Measurements from ENCODE around the gene SREBF2.

The SREBF2 gene

DNA sequence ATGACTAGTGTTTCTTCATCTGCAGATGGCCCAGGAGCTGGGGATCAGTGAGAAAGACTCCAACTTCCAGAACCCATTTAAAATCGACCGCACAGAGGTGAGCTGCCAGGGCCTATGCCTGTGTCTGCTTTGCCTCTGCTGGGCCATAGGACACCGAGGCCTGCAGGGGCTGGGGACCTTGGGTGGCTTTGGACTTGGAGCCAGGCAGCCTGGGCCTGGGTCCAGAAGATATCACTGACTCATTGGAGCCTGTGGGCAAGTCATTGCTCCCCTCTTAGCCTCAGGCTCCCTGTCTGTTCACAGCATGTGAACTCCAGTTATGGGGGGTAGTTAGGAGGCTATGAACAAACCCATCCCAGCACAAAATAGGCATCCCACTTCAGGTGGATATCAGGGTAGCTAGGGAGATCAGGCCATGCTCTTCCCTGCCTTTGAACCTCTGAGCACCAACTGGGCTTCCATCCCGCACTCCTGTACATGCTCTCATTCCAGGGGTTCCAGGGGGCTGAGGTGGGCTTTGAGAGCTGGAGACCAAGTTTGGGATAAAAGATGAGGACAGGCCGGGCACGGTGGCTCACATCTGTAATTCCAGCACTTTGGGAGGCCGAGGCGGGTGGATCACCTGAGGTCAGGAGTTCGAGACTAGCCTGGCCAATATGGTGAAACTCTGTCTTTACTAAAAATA lies 19.0 kb upstream of the SREBF2 start:
- H3K4me3 ChIP-seq (ENCODE audit: control insufficient read depth, low read depth, low read length): no peak overlapping the region
- TF ChIP-seq, protein P1, sequence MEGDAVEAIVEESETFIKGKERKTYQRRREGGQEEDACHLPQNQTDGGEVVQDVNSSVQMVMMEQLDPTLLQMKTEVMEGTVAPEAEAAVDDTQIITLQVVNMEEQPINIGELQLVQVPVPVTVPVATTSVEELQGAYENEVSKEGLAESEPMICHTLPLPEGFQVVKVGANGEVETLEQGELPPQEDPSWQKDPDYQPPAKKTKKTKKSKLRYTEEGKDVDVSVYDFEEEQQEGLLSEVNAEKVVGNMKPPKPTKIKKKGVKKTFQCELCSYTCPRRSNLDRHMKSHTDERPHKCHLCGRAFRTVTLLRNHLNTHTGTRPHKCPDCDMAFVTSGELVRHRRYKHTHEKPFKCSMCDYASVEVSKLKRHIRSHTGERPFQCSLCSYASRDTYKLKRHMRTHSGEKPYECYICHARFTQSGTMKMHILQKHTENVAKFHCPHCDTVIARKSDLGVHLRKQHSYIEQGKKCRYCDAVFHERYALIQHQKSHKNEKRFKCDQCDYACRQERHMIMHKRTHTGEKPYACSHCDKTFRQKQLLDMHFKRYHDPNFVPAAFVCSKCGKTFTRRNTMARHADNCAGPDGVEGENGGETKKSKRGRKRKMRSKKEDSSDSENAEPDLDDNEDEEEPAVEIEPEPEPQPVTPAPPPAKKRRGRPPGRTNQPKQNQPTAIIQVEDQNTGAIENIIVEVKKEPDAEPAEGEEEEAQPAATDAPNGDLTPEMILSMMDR (conservative IDR thresholded peaks at IDR 0.05; ENCODE audit: control insufficient read depth, insufficient read depth, low read depth, low read length): no peak
- no peak for DNase-seq (ENCODE audit: low read depth)

DNA sequence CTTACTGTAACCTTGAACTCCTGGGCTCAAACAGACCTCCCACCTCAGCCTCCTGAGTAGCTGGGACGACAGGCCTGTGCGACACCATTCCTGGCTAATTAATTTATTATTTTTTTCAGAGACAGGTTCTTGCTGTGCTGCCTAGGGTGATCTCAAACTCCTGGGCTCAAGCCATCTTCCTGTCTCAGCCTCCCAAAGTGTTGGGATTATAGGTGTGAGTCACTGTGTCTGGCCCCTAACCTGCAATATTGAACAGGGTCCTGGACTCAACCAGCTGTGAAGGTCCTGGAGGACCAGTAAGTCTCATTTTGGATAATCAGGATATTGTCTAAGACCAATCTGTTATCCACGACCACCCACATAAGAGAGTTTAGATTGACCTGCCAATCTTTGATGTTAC lies 17.2 kb upstream of the SREBF2 start:
- H3K4me3 ChIP-seq (ENCODE audit: control insufficient read depth, low read depth, low read length): no peak overlapping the region
- no peak for DNase-seq (ENCODE audit: low read depth)
- TF ChIP-seq, protein P1 (conservative IDR thresholded peaks at IDR 0.05; ENCODE audit: control insufficient read depth, insufficient read depth, low read depth, low read length): no peak

DNA sequence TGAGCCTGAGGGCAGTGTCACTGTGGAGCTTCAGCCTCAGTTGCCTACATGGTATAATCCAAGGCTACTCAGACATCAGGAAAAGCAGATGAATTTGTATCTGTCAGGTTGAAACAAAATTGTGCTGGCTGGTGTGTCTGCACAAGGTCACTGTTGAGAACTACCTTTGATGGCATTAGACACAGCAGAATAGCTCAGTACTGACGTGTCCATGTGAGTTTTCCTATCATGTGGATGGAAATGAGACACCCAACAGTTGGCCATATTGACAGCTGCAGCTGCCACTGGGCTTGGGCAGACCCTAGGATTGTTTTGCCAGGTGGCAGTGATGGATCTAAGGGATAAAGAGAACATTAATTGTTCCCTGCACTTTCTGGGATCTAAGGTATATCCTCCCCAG lies 16.7 kb upstream of the SREBF2 start:
- no peak for DNase-seq (ENCODE audit: low read depth)
- H3K4me3 ChIP-seq (ENCODE audit: control insufficient read depth, low read depth, low read length): no peak overlapping the region
- TF ChIP-seq, protein P1 (conservative IDR thresholded peaks at IDR 0.05; ENCODE audit: control insufficient read depth, insufficient read depth, low read depth, low read length): no peak

DNA sequence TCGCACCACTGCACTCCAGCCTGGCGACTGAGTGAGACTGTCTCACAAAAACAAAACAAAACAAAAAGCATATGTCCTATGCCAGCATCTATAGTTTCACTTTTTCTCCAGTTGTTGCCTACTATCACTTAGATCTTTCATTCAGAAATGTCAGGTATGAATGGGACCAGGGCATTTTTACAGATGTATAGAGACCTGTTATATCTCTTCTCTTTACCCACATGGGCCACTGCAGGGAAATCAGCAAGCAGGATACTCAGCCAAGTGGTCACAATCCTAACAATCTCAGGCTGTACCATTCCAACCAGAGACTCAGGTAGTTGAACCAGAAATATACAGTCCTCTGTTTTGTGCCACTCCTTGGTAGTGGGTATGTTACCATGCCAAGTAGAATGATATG lies 16.0 kb upstream of the SREBF2 start:
- DNase-seq (ENCODE audit: low read depth): no peak
- H3K4me3 ChIP-seq (ENCODE audit: control insufficient read depth, low read depth, low read length): no peak overlapping the region
- TF ChIP-seq, protein P1 (conservative IDR thresholded peaks at IDR 0.05; ENCODE audit: control insufficient read depth, insufficient read depth, low read depth, low read length): no peak

DNA sequence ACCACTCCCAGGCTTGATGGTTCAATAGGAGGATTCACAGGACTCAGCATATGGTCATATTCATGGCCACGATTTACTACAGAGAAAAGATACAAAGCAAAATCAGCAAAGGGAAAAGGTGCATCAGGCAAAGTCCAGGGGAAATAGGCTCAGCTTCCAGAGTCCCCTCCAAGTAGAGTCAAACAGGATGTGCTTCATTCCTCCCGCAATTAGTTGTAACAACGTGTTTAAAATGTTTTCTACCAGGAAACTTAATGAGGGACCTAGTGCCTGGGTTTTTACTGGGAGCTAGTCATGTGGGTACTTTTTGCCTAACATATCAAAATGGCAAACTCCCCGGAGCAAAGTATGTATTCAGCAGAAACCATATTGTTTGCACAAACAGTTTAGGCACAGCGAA lies 14.9 kb upstream of the SREBF2 start:
- TF ChIP-seq, protein P1 (conservative IDR thresholded peaks at IDR 0.05; ENCODE audit: control insufficient read depth, insufficient read depth, low read depth, low read length): no peak
- DNase-seq (ENCODE audit: low read depth): no peak
- H3K4me3 ChIP-seq (ENCODE audit: control insufficient read depth, low read depth, low read length): no peak overlapping the region

DNA sequence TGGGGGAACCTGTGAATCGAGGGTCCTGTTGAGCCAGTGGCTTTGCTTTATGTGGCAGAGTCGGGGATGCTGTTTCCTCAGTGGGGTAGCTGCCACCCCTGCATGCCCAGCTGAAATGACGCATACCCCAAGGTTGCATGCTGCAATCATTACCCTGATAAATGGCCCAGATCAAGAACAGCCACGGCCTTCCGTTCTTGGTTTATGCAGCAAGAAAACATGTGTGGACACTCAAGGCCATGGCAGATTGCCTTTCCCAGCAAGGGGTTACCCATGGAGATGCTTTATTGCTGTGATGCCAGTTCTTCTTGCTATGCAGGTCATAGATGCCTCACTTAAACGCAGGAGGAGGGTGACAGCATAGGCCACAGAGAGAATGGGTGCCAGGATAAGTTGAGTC lies 14.3 kb upstream of the SREBF2 start:
- TF ChIP-seq, protein P1 (conservative IDR thresholded peaks at IDR 0.05; ENCODE audit: control insufficient read depth, insufficient read depth, low read depth, low read length): no peak
- no peak overlapping the region for H3K4me3 ChIP-seq (ENCODE audit: control insufficient read depth, low read depth, low read length)
- DNase-seq (ENCODE audit: low read depth): no peak

DNA sequence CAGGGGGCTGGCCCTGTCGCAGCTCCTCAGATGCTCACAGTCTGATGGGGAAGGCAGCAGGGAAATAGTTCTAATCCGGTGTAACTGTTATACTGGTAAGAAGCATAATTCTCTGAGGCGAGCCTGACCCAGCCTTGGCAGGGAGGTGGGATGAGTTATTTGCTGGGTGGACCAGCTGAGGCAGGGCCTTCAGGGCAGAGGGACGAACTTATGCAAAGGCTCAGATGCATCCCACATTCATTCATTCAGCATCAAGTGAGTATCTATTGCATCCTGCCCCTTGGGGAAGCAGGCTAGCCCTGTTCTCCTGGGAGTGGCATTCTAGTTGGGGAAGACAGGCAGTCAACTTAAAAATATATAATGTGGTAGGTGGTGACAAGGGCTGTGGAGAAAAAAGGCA lies 13.6 kb upstream of the SREBF2 start:
- TF ChIP-seq, protein P1 (conservative IDR thresholded peaks at IDR 0.05; ENCODE audit: control insufficient read depth, insufficient read depth, low read depth, low read length): no peak
- H3K4me3 ChIP-seq (ENCODE audit: control insufficient read depth, low read depth, low read length): no peak overlapping the region
- no peak for DNase-seq (ENCODE audit: low read depth)
